Osteocyte (in vitro differentiated cells): Measurements from ENCODE around the gene EGFR. TPM values are rescaled to one million over a fixed set of nuclear protein-coding genes. Genes with fewer than 3 reads are reported as not detected.

Experiments used
- DNase-seq: peaks from one replicate; pipeline ENCODE4 v3.0.0; 2021; ENCODE audit warnings: mixed read lengths; ENCODE audit not compliant: unreplicated experiment; ENCODE audit errors: extremely low spot score
- H3K27ac Mint-ChIP-seq: one replicate; pipeline ENCODE4 v1.8.0; 2021; ENCODE audit warnings: mild to moderate bottlenecking, mixed read lengths; ENCODE audit not compliant: unreplicated experiment
- H3K27me3 Mint-ChIP-seq: one replicate; pipeline ENCODE4 v1.8.0; 2021; ENCODE audit warnings: mixed read lengths; ENCODE audit not compliant: unreplicated experiment
- H3K36me3 Mint-ChIP-seq: one replicate; pipeline ENCODE4 v1.8.0; 2021; ENCODE audit warnings: mixed read lengths; ENCODE audit not compliant: unreplicated experiment
- H3K4me1 Mint-ChIP-seq: one replicate; pipeline ENCODE4 v1.8.0; 2021; ENCODE audit warnings: mixed read lengths; ENCODE audit not compliant: unreplicated experiment
- H3K4me3 Mint-ChIP-seq: one replicate; pipeline ENCODE4 v1.8.0; 2021; ENCODE audit warnings: mild to moderate bottlenecking, moderate library complexity, mixed read lengths; ENCODE audit not compliant: unreplicated experiment
- H3K9me3 Mint-ChIP-seq: one replicate; pipeline ENCODE4 v1.8.0; 2021; ENCODE audit warnings: mixed read lengths; ENCODE audit not compliant: unreplicated experiment
- CTCF ChIP-seq: fragments of 200-600 bp; sonication (generic); IDR thresholded peaks from 2 replicates; pipeline ENCODE4 v1.5.0; 2021; ENCODE audit warnings: antibody characterized with exemption, mild to moderate bottlenecking, moderate library complexity
- total RNA-seq: library from RNA; stranded (reverse); gene quantifications from 2 replicates; pipeline ENCODE4 v1.2.1, GENCODE V29; 2021

Gene EGFR
- total RNA-seq, 1 donor from 2014 or later: 56.5 TPM

- Mint-ChIP-seq H3K4me1 (peaks cover 12% of the 10 kb centered on the region), H3K27me3 (no peaks in the 10 kb centered on the region), H3K36me3 (peaks cover 25% of the 10 kb centered on the region), H3K27ac (no peak overlapping the region), H3K4me3 (no peak overlapping the region), H3K9me3 (peaks cover 5% of the 10 kb centered on the region)
- DNase-seq: peak; percentile 15
- no peak for TF ChIP-seq CTCF
These were observed 121.6 kb downstream of the EGFR start for GRCh38 chr7:55140221-55140940.

GRCh38 chr7:55140941-55141278 is 122.1 kb downstream of the EGFR start:
- no peak for DNase-seq
- TF ChIP-seq CTCF: no peak
- Mint-ChIP-seq H3K27ac (no peak overlapping the region), H3K4me3 (no peak overlapping the region), H3K9me3 (peaks cover 5% of the 10 kb centered on the region), H3K36me3 (peaks cover 30% of the 10 kb centered on the region), H3K27me3 (no peaks in the 10 kb centered on the region), H3K4me1 (peaks cover 12% of the 10 kb centered on the region)

- Mint-ChIP-seq H3K27me3 (no peaks in the 10 kb centered on the region), H3K4me3 (no peak overlapping the region), H3K4me1 (peaks cover 14% of the 10 kb centered on the region), H3K27ac (no peak overlapping the region), H3K36me3 (peaks cover 44% of the 10 kb centered on the region), H3K9me3 (peaks cover 5% of the 10 kb centered on the region)
- peak; percentile 23 for DNase-seq
- no peak for TF ChIP-seq CTCF
These were observed 124.2 kb downstream of the EGFR start for GRCh38 chr7:55142919-55143600.

GRCh38 chr7:55144333-55145317 is 125.8 kb downstream of the EGFR start:
- Mint-ChIP-seq H3K27me3 (no peaks in the 10 kb centered on the region), H3K36me3 (peaks cover 46% of the 10 kb centered on the region), H3K4me3 (no peak overlapping the region), H3K27ac (no peak overlapping the region), H3K9me3 (no peaks in the 10 kb centered on the region), H3K4me1 (peaks cover 21% of the 10 kb centered on the region)
- TF ChIP-seq CTCF: peak; percentile 45
- no peak for DNase-seq
